BE2C (cell line): ENCODE measurements around the gene HIVEP3.
A peak's percentile ranks its signal among the peaks of the same experiment; 100 is the strongest.

Experiments
- DNase-seq: peaks from one replicate; pipeline ENCODE4 v3.0.0-alpha.2; 2020
- H3K27me3 ChIP-seq: fragments of 250-450 bp; sonication (Bioruptor Pico); 2 replicates; pipeline ENCODE4 v1.5.1; 2020; ENCODE audit warnings: mild to moderate bottlenecking
- H3K36me3 ChIP-seq: fragments of 250-450 bp; sonication (Bioruptor Pico); 2 replicates; pipeline ENCODE4 v1.5.1; 2020; ENCODE audit warnings: mild to moderate bottlenecking
- H3K4me1 ChIP-seq: fragments of 250-450 bp; sonication (Bioruptor Pico); 2 replicates; pipeline ENCODE4 v1.5.1; 2020
- H3K4me3 ChIP-seq: 2 replicates; pipeline ENCODE4 v1.5.1; 2011; ENCODE audit warnings: low read depth, low read length
- H3K9me3 ChIP-seq: fragments of 250-450 bp; sonication (Bioruptor Pico); 2 replicates; pipeline ENCODE4 v1.5.1; 2020
- CTCF ChIP-seq: IDR thresholded peaks from 2 replicates; pipeline ENCODE4 v1.5.1; 2012; ENCODE audit warnings: mild to moderate bottlenecking, low read depth, low read length

Gene HIVEP3

DNA sequence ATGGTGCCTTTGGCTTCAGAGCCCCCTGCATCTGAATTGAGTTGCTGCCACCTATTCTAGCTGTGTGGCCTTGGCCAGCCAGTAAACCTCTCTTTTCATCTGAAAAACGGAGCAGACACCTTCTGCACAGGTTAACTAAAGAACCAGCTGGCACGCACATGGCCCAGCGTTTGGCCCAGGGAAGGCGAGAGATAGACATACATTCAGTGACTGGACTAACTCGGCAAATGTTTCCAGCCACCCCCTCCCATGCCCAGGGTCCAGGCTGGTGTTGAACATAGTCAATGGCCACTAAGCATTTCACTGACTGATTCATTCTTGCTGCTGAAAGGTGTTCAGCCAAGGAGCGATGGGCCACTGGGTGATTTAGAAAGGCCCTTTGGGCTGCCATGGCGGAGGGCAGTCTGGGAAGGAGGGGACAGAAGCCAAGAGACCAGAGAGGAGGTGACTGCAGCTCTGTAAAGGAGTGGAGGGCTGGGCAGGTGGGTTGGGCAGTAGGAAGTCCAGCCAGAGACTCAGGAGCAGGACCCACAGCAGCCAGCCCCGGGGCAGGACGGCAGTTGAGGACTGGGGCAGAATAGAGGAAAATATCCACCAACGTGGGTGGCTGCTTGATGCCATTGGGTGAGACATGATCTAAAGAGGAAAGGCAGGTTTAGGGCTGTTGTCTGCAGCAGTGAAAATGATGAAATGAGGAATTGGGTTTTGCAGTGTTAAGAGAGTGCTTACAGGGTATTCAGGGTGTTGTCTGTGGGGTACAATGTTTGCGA lies 184.3 kb downstream of the HIVEP3 start:
- H3K9me3 ChIP-seq: no peaks in the 10 kb centered on the region
- H3K27me3 ChIP-seq: no peaks in the 10 kb centered on the region
- H3K4me1 ChIP-seq: no peaks in the 10 kb centered on the region
- no peak overlapping the region for H3K4me3 ChIP-seq
- H3K36me3 ChIP-seq: no peaks in the 10 kb centered on the region
- no peak for TF ChIP-seq CTCF
- no peak for DNase-seq

DNA sequence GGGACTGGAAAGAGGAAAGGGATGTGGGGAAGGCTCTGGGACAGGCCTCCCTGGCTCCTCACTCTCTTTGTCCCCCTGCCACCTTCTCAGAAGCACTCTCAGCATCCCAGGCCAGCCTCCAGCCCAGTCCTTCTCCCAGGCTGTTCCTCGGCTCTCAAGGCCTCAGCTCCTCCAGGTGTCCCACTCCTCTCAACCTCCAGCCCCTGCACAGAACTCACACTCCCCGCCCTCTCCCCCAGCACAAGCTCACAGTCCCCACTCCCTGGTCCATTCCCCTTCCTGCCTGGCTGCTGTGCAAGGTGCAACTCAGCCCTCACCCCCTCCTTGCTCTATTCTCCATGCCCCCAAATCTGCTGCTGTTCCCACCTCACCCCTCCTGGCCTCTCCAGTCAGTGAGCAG lies 185.0 kb downstream of the HIVEP3 start:
- no peaks in the 10 kb centered on the region for H3K4me1 ChIP-seq
- no peaks in the 10 kb centered on the region for H3K9me3 ChIP-seq
- H3K4me3 ChIP-seq: no peak overlapping the region
- DNase-seq: no peak
- no peaks in the 10 kb centered on the region for H3K27me3 ChIP-seq
- H3K36me3 ChIP-seq: no peaks in the 10 kb centered on the region
- TF ChIP-seq CTCF: no peak

- no peaks in the 10 kb centered on the region for H3K9me3 ChIP-seq
- no peak overlapping the region for H3K4me3 ChIP-seq
- peak; percentile 33 for DNase-seq
- no peak for TF ChIP-seq CTCF
- no peaks in the 10 kb centered on the region for H3K4me1 ChIP-seq
- no peaks in the 10 kb centered on the region for H3K36me3 ChIP-seq
- no peaks in the 10 kb centered on the region for H3K27me3 ChIP-seq
Observed at GRCh38 chr1:41733021-41733420, 185.7 kb downstream of the HIVEP3 start.

DNA sequence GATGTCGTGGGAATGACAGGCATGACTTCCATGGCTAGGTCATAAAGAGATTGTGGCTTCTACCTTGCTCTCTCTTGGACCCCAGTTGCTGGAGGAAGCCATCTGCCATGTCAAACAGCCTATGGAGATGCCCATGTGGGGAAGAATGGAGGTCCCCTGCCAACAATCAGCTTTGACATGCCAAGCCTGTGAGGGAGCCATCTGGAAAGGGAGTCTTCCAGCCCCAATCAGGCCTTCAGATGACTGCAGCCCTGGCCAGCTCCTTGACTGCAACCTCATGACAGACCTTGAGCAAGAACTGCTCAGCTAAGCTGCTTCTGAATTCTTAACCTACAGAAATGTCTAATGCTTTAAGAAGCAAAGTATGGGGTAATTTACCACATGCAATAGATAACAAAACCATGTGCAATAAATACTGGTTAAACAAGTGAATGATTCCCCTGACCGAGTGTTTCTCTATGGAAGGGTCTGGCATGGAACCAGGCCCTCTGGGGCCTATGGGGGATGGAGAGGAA lies 187.1 kb downstream of the HIVEP3 start:
- Histone ChIP-seq H3K4me1 (no peaks in the 10 kb centered on the region), H3K36me3 (no peaks in the 10 kb centered on the region)

GRCh38 chr1:41730806-41731205 lies 187.9 kb downstream of the HIVEP3 start:
- Histone ChIP-seq H3K4me1 (no peaks in the 10 kb centered on the region), H3K4me3 (no peak overlapping the region), H3K36me3 (no peaks in the 10 kb centered on the region), H3K27me3 (no peaks in the 10 kb centered on the region), H3K9me3 (no peaks in the 10 kb centered on the region)
- DNase-seq: no peak
- TF ChIP-seq CTCF: no peak

More for the DNA sequence above, 187.1 kb downstream of the HIVEP3 start:
- TF ChIP-seq CTCF: no peak
- H3K27me3 ChIP-seq: no peaks in the 10 kb centered on the region
- H3K4me3 ChIP-seq: no peak overlapping the region
- no peaks in the 10 kb centered on the region for H3K9me3 ChIP-seq
- DNase-seq: no peak
